Measurements from ENCODE around the gene TMSB4X.
"Not testable (repeated sequence)": the region's sequence is repeated elsewhere in the genome, so short reads cannot be mapped to it uniquely, and the experiment has no call there.

TMSB4X gene

GRCh38 chrX:12997906-12998687 is 23.2 kb downstream of the TMSB4X start:
- no peak for FAIRE-seq

GRCh38 chrX:12999422-12999821 is 24.5 kb downstream of the TMSB4X start:
- FAIRE-seq, result no peak

- no peak for FAIRE-seq
Observed at GRCh38 chrX:13000301-13000811, 25.4 kb downstream of the TMSB4X start.

GRCh38 chrX:13001097-13001496 is 26.2 kb downstream of the TMSB4X start:
- no peak for FAIRE-seq

- no peak for FAIRE-seq
Observed at GRCh38 chrX:13001961-13002671, 27.2 kb downstream of the TMSB4X start.

- no peak for FAIRE-seq
Observed at GRCh38 chrX:13005661-13006473, 31.0 kb downstream of the TMSB4X start.

- FAIRE-seq, result no peak
Observed at GRCh38 chrX:13007519-13008188, 32.7 kb downstream of the TMSB4X start.

GRCh38 chrX:13008189-13008533 is 33.3 kb downstream of the TMSB4X start:
- no peak for FAIRE-seq

GRCh38 chrX:13008851-13009250 is 33.9 kb downstream of the TMSB4X start:
- no peak for FAIRE-seq

GRCh38 chrX:13009273-13009672 is 34.4 kb downstream of the TMSB4X start:
- no peak for FAIRE-seq

GRCh38 chrX:13009844-13010243 is 34.9 kb downstream of the TMSB4X start:
- FAIRE-seq, result no peak

- FAIRE-seq, result no peak
Observed at GRCh38 chrX:13010546-13010945, 35.6 kb downstream of the TMSB4X start.

GRCh38 chrX:13013363-13014110 is 38.6 kb downstream of the TMSB4X start:
- FAIRE-seq, result no peak

- FAIRE-seq, result no peak
Observed at GRCh38 chrX:13014111-13015096, 39.5 kb downstream of the TMSB4X start.

- no peak for FAIRE-seq
Observed at GRCh38 chrX:13015536-13016236, 40.8 kb downstream of the TMSB4X start.

- FAIRE-seq, result not testable (repeated sequence)
Observed at GRCh38 chrX:13016731-13017130, 41.8 kb downstream of the TMSB4X start.

GRCh38 chrX:13022926-13023325 is 48.0 kb downstream of the TMSB4X start:
- FAIRE-seq, result no peak

GRCh38 chrX:13023567-13023966 is 48.7 kb downstream of the TMSB4X start:
- FAIRE-seq, result no peak

GRCh38 chrX:13023979-13024378 is 49.1 kb downstream of the TMSB4X start:
- no peak for FAIRE-seq

- no peak for FAIRE-seq
Observed at GRCh38 chrX:13024986-13025385, 50.1 kb downstream of the TMSB4X start.
